ENCODE results near the gene ZNF543. TPM values are rescaled to one million over a fixed set of nuclear protein-coding genes. Genes with fewer than 3 reads are reported as not detected.
A peak's percentile ranks its signal among the peaks of the same experiment; 100 is the strongest.

ZNF543 gene
- total and polyA plus RNA-seq, 2 of the 8 experiments (the other 6 are each of a cell fraction or from before 2014, with no cell fraction given), result 1.8 to 9.0 TPM

- TF ChIP-seq E2F6 (IDR thresholded peaks at IDR 0.05), result peak; percentile 34; the same call in 1 of the 2 replicates
- TF ChIP-seq ASH2L (IDR thresholded peaks at IDR 0.05; ENCODE audit: low read length), result peak; percentile 82
- TF ChIP-seq SP1 (IDR thresholded peaks at IDR 0.05; ENCODE audit: low read depth, low read length), result peak; percentile 66
- TF ChIP-seq EZH2 (IDR thresholded peaks at IDR 0.05; ENCODE audit: low read depth, low read length, severe bottlenecking), result no peak
- TF ChIP-seq POU5F1 (IDR thresholded peaks at IDR 0.05; ENCODE audit: low read depth, low read length), result no peak
- TF ChIP-seq BRCA1 (IDR thresholded peaks at IDR 0.05; ENCODE audit: low read depth, low read length), result no peak
- TF ChIP-seq ZNF274 (IDR thresholded peaks at IDR 0.05; ENCODE audit: borderline replicate concordance, extremely low read depth, low read length), result no peak
- peak; percentile 56; the same call in 1 of the 2 replicates for TF ChIP-seq MAX (IDR thresholded peaks at IDR 0.05)
- no peak for TF ChIP-seq BCL11A (IDR thresholded peaks at IDR 0.05; ENCODE audit: low read depth in 2 of 2, low read length in 2 of 2)
- TF ChIP-seq EP300 (IDR thresholded peaks at IDR 0.05; ENCODE audit: borderline replicate concordance in 1 of 2, low read depth in 2 of 2, low read length in 2 of 2), result no peak
- TF ChIP-seq SAP30 (IDR thresholded peaks at IDR 0.05; ENCODE audit: insufficient read depth, insufficient replicate concordance, low read length), result no peak
- TF ChIP-seq NANOG (IDR thresholded peaks at IDR 0.05; ENCODE audit: insufficient read depth, low read depth, low read length, poor library complexity, severe bottlenecking), result no peak
- peak; percentile 85; the same call in 1 of the 2 replicates for TF ChIP-seq POLR2AphosphoS5 (IDR thresholded peaks at IDR 0.05; ENCODE audit: low read depth, low read length)
- no peak for TF ChIP-seq MAFK (IDR thresholded peaks at IDR 0.05; ENCODE audit: low read depth, low read length)
- no peak for TF ChIP-seq CTCF (IDR thresholded peaks at IDR 0.05; ENCODE audit: control extremely low read depth in 1 of 3, insufficient read depth in 1 of 3, low read depth in 1 of 3, low read length in 3 of 3)
- TF ChIP-seq CHD1 (IDR thresholded peaks at IDR 0.05; ENCODE audit: low read depth, low read length), result peak; percentile 15; the same call in 1 of the 2 replicates
- peak; percentile 83 for TF ChIP-seq PHF8 (conservative IDR thresholded peaks at IDR 0.05; ENCODE audit: low read depth, low read length)
- no peak for TF ChIP-seq KDM1A (IDR thresholded peaks at IDR 0.05; ENCODE audit: borderline replicate concordance, low read length)
- TF ChIP-seq CBX5 (IDR thresholded peaks at IDR 0.05; ENCODE audit: low read depth, low read length), result no peak
- no peak for TF ChIP-seq EGR1 (IDR thresholded peaks at IDR 0.05; ENCODE audit: borderline replicate concordance, low read depth, low read length)
Measured at GRCh38 chr19:57280165-57280961, 39.9 kb upstream of the ZNF543 start, which contains the start of gene ZNF460 (continued).

Measured in H1 (cell line).